22Rv1 (cell line): ENCODE data around the gene HDAC6.

ENCODE experiments used
- CTCF ChIP-seq: fragments of 450-650 bp; IDR thresholded peaks from 2 replicates; pipeline ENCODE4 v1.5.1; 2017; ENCODE audit warnings: mild to moderate bottlenecking
- ZFX ChIP-seq: fragments of 450-650 bp; IDR thresholded peaks from 2 replicates; pipeline ENCODE4 v1.6.1; 2017; ENCODE audit warnings: antibody characterized with exemption, borderline replicate concordance

- TF ChIP-seq CTCF (no peak), ZFX (no peak)
These were observed 25.2 kb downstream of the HDAC6 start for GRCh38 chrX:48826876-48827653.
